ENCODE data around the gene ECHDC1.

DNA sequence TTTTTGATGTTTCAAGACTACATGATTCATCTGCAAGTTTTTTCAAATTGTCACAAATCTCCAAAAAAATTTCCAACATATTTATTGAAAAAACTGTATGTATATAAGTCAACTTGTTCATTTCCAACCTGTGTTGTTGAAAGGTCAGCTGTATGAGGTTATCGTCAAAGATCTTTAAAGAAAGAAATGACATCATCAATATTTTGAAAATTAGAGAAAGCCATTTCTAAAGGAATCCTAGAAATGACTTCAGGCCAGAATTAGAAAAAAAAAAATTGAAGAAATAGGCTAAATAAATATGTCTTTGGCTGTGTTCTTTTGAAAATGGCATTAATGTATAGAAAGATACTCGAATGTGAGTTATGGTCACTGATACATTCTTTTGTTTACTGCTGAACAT, 69.9 kb downstream of the ECHDC1 start:
- TF ChIP-seq, protein P1, sequence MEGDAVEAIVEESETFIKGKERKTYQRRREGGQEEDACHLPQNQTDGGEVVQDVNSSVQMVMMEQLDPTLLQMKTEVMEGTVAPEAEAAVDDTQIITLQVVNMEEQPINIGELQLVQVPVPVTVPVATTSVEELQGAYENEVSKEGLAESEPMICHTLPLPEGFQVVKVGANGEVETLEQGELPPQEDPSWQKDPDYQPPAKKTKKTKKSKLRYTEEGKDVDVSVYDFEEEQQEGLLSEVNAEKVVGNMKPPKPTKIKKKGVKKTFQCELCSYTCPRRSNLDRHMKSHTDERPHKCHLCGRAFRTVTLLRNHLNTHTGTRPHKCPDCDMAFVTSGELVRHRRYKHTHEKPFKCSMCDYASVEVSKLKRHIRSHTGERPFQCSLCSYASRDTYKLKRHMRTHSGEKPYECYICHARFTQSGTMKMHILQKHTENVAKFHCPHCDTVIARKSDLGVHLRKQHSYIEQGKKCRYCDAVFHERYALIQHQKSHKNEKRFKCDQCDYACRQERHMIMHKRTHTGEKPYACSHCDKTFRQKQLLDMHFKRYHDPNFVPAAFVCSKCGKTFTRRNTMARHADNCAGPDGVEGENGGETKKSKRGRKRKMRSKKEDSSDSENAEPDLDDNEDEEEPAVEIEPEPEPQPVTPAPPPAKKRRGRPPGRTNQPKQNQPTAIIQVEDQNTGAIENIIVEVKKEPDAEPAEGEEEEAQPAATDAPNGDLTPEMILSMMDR (IDR thresholded peaks at IDR 0.05): no peak
- TF ChIP-seq ZFX (IDR thresholded peaks at IDR 0.05; ENCODE audit: borderline replicate concordance): no peak

All from 22Rv1 (cell line).